K562 (cell line): ENCODE measurements around the gene ZMYND19. TPM values are rescaled to one million over a fixed set of nuclear protein-coding genes. Genes with fewer than 3 reads are reported as not detected.
A peak's percentile ranks its signal among the peaks of the same experiment; 100 is the strongest.

Experiments used
- ATAC-seq: fragments of 200-7000 bp; cut with Tn5 transposase; 3 replicates; pipeline ENCODE4 v1.9.1; 2020; ENCODE audit warnings: moderate library complexity
- BruUV-seq: library from RNA; stranded (reverse); fragments of 400-500 nt; replicated peaks from 2 replicates; lab custom pipeline; 2021; lab: Mats Ljungman, UMichigan
- CTCF ChIA-PET: fragments of 300-600 bp; formaldehyde crosslinking; extraction: SDS; loops from one replicate; lab custom pipeline; 2021; ENCODE audit warnings: low intra/inter-chr PET ratio; lab: Yijun Ruan, JAX
- POLR2A ChIA-PET: fragments of 300-600, 350-650 bp; sonication (Branson Sonifier 250); formaldehyde crosslinking; extraction: SDS; loops from one replicate; lab custom pipeline; 2021; ENCODE audit warnings: antibody characterized with exemption, inconsistent platforms; lab: Yijun Ruan, JAX
- DNase-seq, 4 experiments: peaks; one replicate each; pipeline versions ENCODE4 v3.0.0 to v3.0.0-alpha.2; 2011 to 2018; ENCODE audit warnings: low spot score in 3 of 4, mixed read lengths in 3 of 4; ENCODE audit errors: extremely low read depth in 1 of 4
- FAIRE-seq: peaks from 2 replicates; lab custom pipeline; 2011; peaks lifted over from hg19 to GRCh38; lab: Jason Lieb, UNC
- H2AFZ ChIP-seq: 2 replicates; pipeline ENCODE4 v1.6.0; 2011; ENCODE audit warnings: low read depth, low read length, control low read depth, inconsistent platforms
- H3K27ac ChIP-seq: fragments of 200-600 bp; 3 replicates; pipeline ENCODE4 v1.8.0; 2011; ENCODE audit warnings: low read depth, mild to moderate bottlenecking, control low read depth, inconsistent platforms, low read length, moderate library complexity, mixed read lengths; ENCODE audit errors: extremely low read depth
- H3K27me3 ChIP-seq, 2 experiments: fragments of 300-600 bp in 1 of 2; 2 replicates in 1 of 2; 3 replicates in 1 of 2; pipeline versions ENCODE4 v1.6.0 to v1.8.0; 2011; ENCODE audit warnings: inconsistent platforms in 2 of 2, low read length in 2 of 2, mild to moderate bottlenecking in 1 of 2, mixed read lengths in 1 of 2, moderate library complexity in 1 of 2; ENCODE audit not compliant: control insufficient read depth in 2 of 2, insufficient read depth in 2 of 2
- H3K36me3 ChIP-seq: fragments of 300-600 bp; 3 replicates; pipeline ENCODE4 v1.8.0; 2011; ENCODE audit warnings: mild to moderate bottlenecking, low read length, inconsistent platforms; ENCODE audit not compliant: control insufficient read depth, insufficient read depth
- H3K4me1 ChIP-seq, 2 experiments: fragments of 200-600 bp in 1 of 2; replicated peaks in 1 of 2; 2 replicates in 1 of 2; 3 replicates in 1 of 2; pipeline versions ENCODE4 v1.5.1 to v1.8.0; 2011; ENCODE audit warnings: inconsistent platforms in 2 of 2, low read length in 2 of 2, mild to moderate bottlenecking in 1 of 2, mixed read lengths in 1 of 2, moderate library complexity in 1 of 2; ENCODE audit not compliant: control insufficient read depth in 2 of 2, insufficient read depth in 2 of 2
- H3K4me2 ChIP-seq: 2 replicates; pipeline ENCODE4 v1.6.1; 2011; ENCODE audit warnings: low read length, control low read depth, inconsistent platforms, mixed read lengths; ENCODE audit not compliant: insufficient read depth
- H3K4me3 ChIP-seq: fragments of 200-600 bp; sonication (generic), shearing (Covaris generic); 2 replicates; pipeline ENCODE4 v1.5.1; 2016; ENCODE audit warnings: control low read depth, inconsistent platforms
- H3K79me2 ChIP-seq: fragments of 200-600 bp; 3 replicates; pipeline ENCODE4 v1.8.0; 2011; ENCODE audit warnings: low read length, inconsistent platforms; ENCODE audit not compliant: control insufficient read depth, insufficient read depth
- H3K9ac ChIP-seq, 2 experiments: 2 replicates each; pipeline versions ENCODE4 v1.6.0 to v1.6.1; 2011; ENCODE audit warnings: low read depth in 2 of 2, low read length in 2 of 2, control low read depth in 1 of 2, inconsistent platforms in 1 of 2, mild to moderate bottlenecking in 1 of 2, mixed read lengths in 1 of 2; ENCODE audit not compliant: insufficient read depth in 1 of 2
- H3K9me1 ChIP-seq: one replicate; pipeline ENCODE4 v1.6.0; 2011; ENCODE audit warnings: inconsistent platforms, mild to moderate bottlenecking, low read length, moderate library complexity; ENCODE audit not compliant: control insufficient read depth, insufficient read depth
- H3K9me3 ChIP-seq: replicated peaks from 2 replicates; pipeline ENCODE4 v1.5.1; 2011; ENCODE audit warnings: low read depth, low read length, inconsistent platforms; ENCODE audit not compliant: control insufficient read depth, insufficient read depth
- H4K20me1 ChIP-seq: replicated peaks from 2 replicates; pipeline ENCODE4 v1.6.1; 2011; ENCODE audit warnings: low read length, inconsistent platforms, mixed read lengths; ENCODE audit not compliant: control insufficient read depth, insufficient read depth
- ASH1L ChIP-seq: fragments of 450-650 bp; IDR thresholded peaks from 2 replicates; pipeline ENCODE4 v1.6.1; 2018; ENCODE audit warnings: borderline replicate concordance, mild to moderate bottlenecking, low read depth; ENCODE audit not compliant: partially characterized antibody
- ATF4 ChIP-seq: fragments of 450-650 bp; formaldehyde crosslinking; IDR thresholded peaks from 2 replicates; pipeline ENCODE4 v1.4.0; 2022; ENCODE audit warnings: mild to moderate bottlenecking, moderate library complexity
- CBX8 ChIP-seq: fragments of 200-600 bp; sonication (generic); IDR thresholded peaks from 2 replicates; pipeline ENCODE4 v1.6.1; 2012; ENCODE audit warnings: borderline replicate concordance, mixed run types, low read depth, mild to moderate bottlenecking, moderate library complexity, mixed read lengths, low read length, control low read depth, inconsistent platforms; ENCODE audit not compliant: poor library complexity, severe bottlenecking; ENCODE audit errors: extremely low read depth
- CXXC5 ChIP-seq: fragments of 250-450 bp; sonication (Bioruptor Pico); IDR thresholded peaks from 2 replicates; pipeline ENCODE4 v1.8.0; 2022; ENCODE audit warnings: inconsistent platforms, mild to moderate bottlenecking, moderate library complexity
- FOXO4 ChIP-seq: fragments of 450-650 bp; formaldehyde crosslinking; IDR thresholded peaks from 2 replicates; pipeline ENCODE4 v1.4.0; 2020; ENCODE audit warnings: mild to moderate bottlenecking, moderate library complexity
- FOXP1 ChIP-seq: sonication (generic); formaldehyde crosslinking; IDR thresholded peaks from 2 replicates; pipeline ENCODE4 v1.8.0; 2022; ENCODE audit warnings: mild to moderate bottlenecking, missing genetic modification reagents
- MAFK ChIP-seq: IDR thresholded peaks from 2 replicates; pipeline ENCODE4 v1.6.1; 2011; ENCODE audit warnings: low read length, improper control_type of control experiment
- MEF2A ChIP-seq: IDR thresholded peaks from 2 replicates; pipeline ENCODE4 v1.6.1; 2011; ENCODE audit warnings: low read depth, mild to moderate bottlenecking, low read length, moderate library complexity; ENCODE audit not compliant: control insufficient read depth
- PCBP1 ChIP-seq: fragments of 200-400 bp; formaldehyde crosslinking; IDR thresholded peaks from 2 replicates; pipeline ENCODE4 v1.6.1; 2018; ENCODE audit warnings: mild to moderate bottlenecking, low read depth, low read length; ENCODE audit not compliant: poor library complexity, severe bottlenecking
- PHTF2 ChIP-seq: fragments of 250-450 bp; sonication (Bioruptor Pico); IDR thresholded peaks from 2 replicates; pipeline ENCODE4 v1.5.0; 2021; ENCODE audit warnings: mild to moderate bottlenecking
- POLR2A ChIP-seq: fragments of 450-650 bp; conservative IDR thresholded peaks from 2 replicates; pipeline ENCODE4 v1.6.1; 2016
- SMARCA4 ChIP-seq: fragments of 450-650 bp; IDR thresholded peaks from 2 replicates; pipeline ENCODE4 v1.6.1; 2016
- TAF7 ChIP-seq: fragments of 450-650 bp; IDR thresholded peaks from 2 replicates; pipeline ENCODE4 v1.6.1; 2016; ENCODE audit warnings: missing genetic modification characterization, missing compliant biosample characterization
- TAL1 ChIP-seq: fragments of 450-650 bp; IDR thresholded peaks from 2 replicates; pipeline ENCODE4 v1.6.1; 2016; ENCODE audit warnings: mild to moderate bottlenecking
- ZNF785 ChIP-seq: fragments of 250-450 bp; sonication (Bioruptor Pico); IDR thresholded peaks from 2 replicates; pipeline ENCODE4 v1.4.0; 2020; ENCODE audit warnings: mild to moderate bottlenecking
- WGBS: fragments of 100-300 bp; shearing (Covaris generic); methylation state at CpG from one replicate; pipeline ENCODE4 v1.1.6; 2016; ENCODE audit warnings: low coverage, mixed read lengths; ENCODE audit not compliant: insufficient coverage; ENCODE audit errors: missing lambda C conversion rate; 5-methylcytosine and 5-hydroxymethylcytosine counted together
- in situ Hi-C: fragments of 300-500 bp; cut with MboI; formaldehyde crosslinking; loops from 4 replicates; pipeline ENCODE4 v1.15.0; 2018; ENCODE audit warnings: inconsistent platforms, mixed read lengths
- intact Hi-C: fragments of 100-400 bp; cut with micrococcal nuclease; formaldehyde crosslinking; loops from 2 replicates; pipeline ENCODE4 v1.14.2; 2022
- polyA plus RNA-seq, 8 experiments: library from polyadenylated mRNA; depleted of rRNA in 4 of 8; stranded (reverse) in 5 of 8; unstranded in 3 of 8; fragments of >200 nt; fragmentation: Nextera tagmentation in 2 of 8; fragmentation: Illumina TruSeq in 1 of 8; extraction: Ambion mirVana in 2 of 8; extraction: Trizol in 1 of 8; gene quantifications; 2 replicates each; pipeline versions ENCODE4 v1.2.1 to v1.2.3, GENCODE V29; 2011 to 2014; ENCODE audit warnings: inconsistent platforms in 1 of 8, missing spikeins in 1 of 8
- total RNA-seq, 7 experiments: library from RNA; depleted of rRNA in 6 of 7; stranded (reverse); fragments of >200 nt in 6 of 7; fragmentation: Illumina TruSeq in 2 of 7; extraction: Trizol in 2 of 7; gene quantifications; 2 replicates each; pipeline versions ENCODE4 v1.2.1 to v1.2.3, GENCODE V29; 2011 to 2021; ENCODE audit warnings: low replicate concordance in 1 of 7
- TF ChIP-seq, protein P1 (sequence below): sonication (generic); formaldehyde crosslinking; IDR thresholded peaks from 2 replicates; pipeline ENCODE4 v1.9.0; 2022; ENCODE audit warnings: mild to moderate bottlenecking, missing genetic modification reagents

Gene ZMYND19
- total and polyA plus RNA-seq, 9 of the 15 experiments (the other 6 are each of a cell fraction or from before 2014, with no cell fraction given), result 1.0 to 86.7 (median 44.0) TPM

DNA sequence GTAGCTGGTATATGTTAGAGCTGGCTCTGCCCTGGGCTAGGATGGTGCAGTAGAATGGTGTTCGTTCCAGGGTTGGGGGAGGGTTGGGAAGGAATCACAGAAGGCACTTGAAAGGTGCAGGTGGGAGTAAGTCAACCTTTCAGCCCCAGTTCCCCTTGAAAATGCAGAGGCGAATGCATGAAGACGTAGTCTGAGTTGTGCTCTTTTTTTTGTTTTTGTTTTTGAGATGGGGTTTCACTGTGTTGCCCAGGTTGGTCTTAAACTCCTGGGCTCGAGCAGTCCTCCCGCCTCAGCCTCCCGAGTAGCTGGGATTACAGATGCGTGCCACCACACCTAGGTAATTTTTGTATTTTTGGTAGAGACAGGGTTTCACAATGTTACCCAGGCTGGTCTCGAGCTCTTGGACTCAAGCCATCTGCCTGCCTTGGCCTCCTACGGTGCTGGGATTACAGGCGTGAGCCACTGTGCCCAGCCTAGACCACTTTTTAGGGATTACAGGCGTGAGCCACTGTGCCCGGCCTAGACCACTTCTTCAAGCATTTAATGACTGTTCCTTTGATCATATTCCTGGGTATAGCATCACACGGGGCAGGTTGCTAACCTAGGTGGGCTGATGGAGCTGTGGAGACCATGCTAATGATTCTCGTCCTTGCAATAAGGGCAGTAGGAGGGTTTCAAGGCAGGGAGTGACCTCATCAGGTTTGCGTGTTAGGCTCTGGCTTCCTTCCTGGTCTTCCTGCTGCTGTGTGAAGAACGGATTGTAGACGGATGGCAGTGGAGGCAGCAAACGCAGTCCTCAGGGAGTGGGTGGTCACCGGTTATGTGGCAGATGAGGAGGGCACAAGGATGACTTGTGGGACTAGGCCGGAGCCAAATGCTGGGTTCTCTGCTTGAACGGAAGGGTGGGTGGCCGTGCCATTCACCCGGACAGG lies 42.2 kb upstream of the ZMYND19 start (continued):
- no peak for TF ChIP-seq ASH1L
- no peak for TF ChIP-seq PCBP1
- TF ChIP-seq, protein P1, sequence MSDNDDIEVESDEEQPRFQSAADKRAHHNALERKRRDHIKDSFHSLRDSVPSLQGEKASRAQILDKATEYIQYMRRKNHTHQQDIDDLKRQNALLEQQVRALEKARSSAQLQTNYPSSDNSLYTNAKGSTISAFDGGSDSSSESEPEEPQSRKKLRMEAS, result no peak
- no peak for TF ChIP-seq SMARCA4
- no peak for TF ChIP-seq POLR2A

DNA sequence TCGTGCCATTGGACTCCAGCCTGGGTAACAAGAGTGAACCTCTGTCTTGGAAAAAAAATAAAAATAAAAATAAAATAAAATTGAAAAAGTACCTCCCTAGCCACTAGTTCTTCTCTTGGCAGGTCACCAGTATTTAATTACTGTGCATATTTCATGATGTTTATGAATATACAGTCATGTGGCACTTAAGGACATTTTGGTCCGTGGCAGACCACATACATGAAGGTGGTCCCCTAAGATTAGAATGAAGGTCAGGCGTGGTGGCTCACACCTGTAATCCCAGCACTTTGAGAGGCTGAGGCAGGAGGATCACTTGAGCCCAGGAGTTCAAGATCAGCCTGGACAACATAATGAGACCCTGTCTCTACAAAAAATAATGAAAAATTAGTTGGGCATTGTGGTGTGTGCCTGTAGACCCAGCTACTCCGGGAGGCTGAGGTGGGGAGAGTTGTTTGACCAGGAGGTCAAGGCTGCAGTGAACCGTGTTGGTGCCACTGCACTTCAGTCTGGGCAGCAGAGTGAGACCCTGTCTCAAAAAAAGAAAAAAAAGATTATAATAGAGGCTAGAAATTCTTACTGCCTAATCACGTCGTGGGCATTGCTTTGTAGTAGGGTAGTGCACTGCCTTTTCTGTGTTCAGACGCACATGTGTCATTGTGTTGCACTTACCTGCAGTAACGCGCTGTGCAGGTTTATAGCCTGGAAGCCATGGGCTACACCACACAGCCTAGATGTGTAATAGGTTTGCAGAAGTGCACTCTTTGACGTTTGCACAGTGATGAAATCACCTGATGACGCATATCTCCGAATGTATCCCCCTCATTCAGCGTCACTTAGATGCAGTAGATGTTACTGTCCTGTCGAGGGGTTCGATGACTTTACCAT lies 41.3 kb upstream of the ZMYND19 start:
- in situ Hi-C loops, result no loop called here
- Histone ChIP-seq H3K36me3 (peaks cover 8% of the 10 kb centered on the region; the same call in 2 of the 3 replicates), H3K9ac (no peak overlapping the region), H3K4me3 (no peak overlapping the region), H3K27me3 (no peaks in the 10 kb centered on the region), H3K79me2 (peaks cover 91% of the 10 kb centered on the region)
- no TSS peak for BruUV-seq
- TF ChIP-seq ATF4 (CRISPR knock-in tag), result no peak
- no peak for TF ChIP-seq FOXO4
- no peak for TF ChIP-seq CBX8
- no peak for TF ChIP-seq ZNF785 (CRISPR knock-in tag)
- no peak for TF ChIP-seq FOXP1
- no peak for TF ChIP-seq TAL1
- no peak for TF ChIP-seq TAF7
- TF ChIP-seq CXXC5 (CRISPR knock-in tag), result no peak
- no peak for TF ChIP-seq MEF2A
- TF ChIP-seq PHTF2 (CRISPR knock-in tag), result no peak
- TF ChIP-seq MAFK, result no peak
- TF ChIP-seq, all 486 proteins: peak for 0
- FAIRE-seq (no peak), DNase-seq (no peak), ATAC-seq (peak; percentile 20; the same call in 1 of the 3 replicates)
- H3K27ac ChIP-seq, result no peak overlapping the region
- H3K4me2 ChIP-seq, result no peak overlapping the region
- H2AFZ ChIP-seq, result no peak overlapping the region
- peaks cover 4 to 11% of the 10 kb centered on the region in 2 experiments; a peak in 4 of 5 replicates for H3K4me1 ChIP-seq
- 73% methylated on average over 16 of the region's 16 CpGs for WGBS
- intact Hi-C loops, result no loop called here
- H4K20me1 ChIP-seq, result peaks cover 7% of the 10 kb centered on the region
- CTCF ChIA-PET, result no interaction called here
- no peaks in the 10 kb centered on the region for H3K9me3 ChIP-seq
- H3K9me1 ChIP-seq, result no peaks in the 10 kb centered on the region
- POLR2A ChIA-PET, result interaction anchor here (0.9 to 1.1 kb wide), 2 partner anchors 9 to 22 kb away, joined by 3 read pairs; no protein-coding TSS in a partner anchor
